Nephron (organoid): ENCODE measurements around the gene LRCH1.

Experiments
- H3K27ac Mint-ChIP-seq, 3 experiments: 2 replicates each; pipeline ENCODE4 v1.8.0; 2020; ENCODE audit warnings: mixed read lengths in 3 of 3, mild to moderate bottlenecking in 2 of 3, moderate library complexity in 1 of 3
- H3K27me3 Mint-ChIP-seq: 2 replicates; pipeline ENCODE4 v1.8.0; 2021; ENCODE audit warnings: low read depth, mild to moderate bottlenecking, moderate library complexity, mixed read lengths
- H3K36me3 Mint-ChIP-seq: 2 replicates; pipeline ENCODE4 v1.8.0; 2020; ENCODE audit warnings: low read depth, mixed read lengths
- H3K4me1 Mint-ChIP-seq: 2 replicates; pipeline ENCODE4 v1.8.0; 2020; ENCODE audit warnings: mixed read lengths
- H3K4me3 Mint-ChIP-seq, 3 experiments: 2 replicates each; pipeline ENCODE4 v1.8.0; 2020; ENCODE audit warnings: mild to moderate bottlenecking in 3 of 3, mixed read lengths in 3 of 3, moderate library complexity in 2 of 3
- H3K9me3 Mint-ChIP-seq: 2 replicates; pipeline ENCODE4 v1.8.0; 2020; ENCODE audit warnings: mixed read lengths
- CTCF ChIP-seq, 3 experiments: fragments of 200-600 bp; sonication (generic); IDR thresholded peaks; one replicate each; pipeline ENCODE4 v1.5.0; 2021; ENCODE audit warnings: antibody characterized with exemption in 3 of 3; ENCODE audit not compliant: unreplicated experiment in 3 of 3

LRCH1 gene

GRCh38 chr13:46735425-46735824, 182.5 kb downstream of the LRCH1 start:
- H3K4me1 Mint-ChIP-seq: peaks cover 12% of the 10 kb centered on the region
- H3K27ac Mint-ChIP-seq: no peak overlapping the region
- H3K4me3 Mint-ChIP-seq: no peak overlapping the region
- peaks cover 30% of the 10 kb centered on the region for H3K36me3 Mint-ChIP-seq
- TF ChIP-seq CTCF (IDR thresholded peaks at IDR 0.05; ENCODE audit: unreplicated experiment in 3 of 3): no peak
- H3K9me3 Mint-ChIP-seq: no peaks in the 10 kb centered on the region
- no peaks in the 10 kb centered on the region for H3K27me3 Mint-ChIP-seq

- Mint-ChIP-seq H3K27ac (peak overlapping the region in 2 of 3 experiments; percentile 14 to 31), H3K27me3 (no peaks in the 10 kb centered on the region), H3K4me3 (no peak overlapping the region), H3K4me1 (peaks cover 12% of the 10 kb centered on the region), H3K9me3 (no peaks in the 10 kb centered on the region), H3K36me3 (peaks cover 34% of the 10 kb centered on the region)
- TF ChIP-seq CTCF (IDR thresholded peaks at IDR 0.05; ENCODE audit: unreplicated experiment in 3 of 3): no peak
Observed at GRCh38 chr13:46736541-46737310, 183.8 kb downstream of the LRCH1 start.

GRCh38 chr13:46738055-46738454, 185.1 kb downstream of the LRCH1 start:
- peak overlapping the region in 2 of 3 experiments; percentile 51 to 77 for H3K27ac Mint-ChIP-seq
- no peaks in the 10 kb centered on the region for H3K9me3 Mint-ChIP-seq
- H3K36me3 Mint-ChIP-seq: peaks cover 28% of the 10 kb centered on the region
- H3K27me3 Mint-ChIP-seq: no peaks in the 10 kb centered on the region
- no peak for TF ChIP-seq CTCF (IDR thresholded peaks at IDR 0.05; ENCODE audit: unreplicated experiment in 3 of 3)
- H3K4me3 Mint-ChIP-seq: no peak overlapping the region
- H3K4me1 Mint-ChIP-seq: peaks cover 12% of the 10 kb centered on the region

GRCh38 chr13:46738766-46739165, 185.8 kb downstream of the LRCH1 start:
- peaks cover 12% of the 10 kb centered on the region for H3K4me1 Mint-ChIP-seq
- H3K27me3 Mint-ChIP-seq: no peaks in the 10 kb centered on the region
- no peak overlapping the region for H3K27ac Mint-ChIP-seq
- H3K4me3 Mint-ChIP-seq: no peak overlapping the region
- H3K36me3 Mint-ChIP-seq: peaks cover 32% of the 10 kb centered on the region
- no peaks in the 10 kb centered on the region for H3K9me3 Mint-ChIP-seq
- TF ChIP-seq CTCF (IDR thresholded peaks at IDR 0.05; ENCODE audit: unreplicated experiment in 3 of 3): no peak

GRCh38 chr13:46739447-46740098, 186.6 kb downstream of the LRCH1 start:
- Mint-ChIP-seq H3K27ac (no peak overlapping the region), H3K27me3 (no peaks in the 10 kb centered on the region), H3K9me3 (no peaks in the 10 kb centered on the region), H3K4me1 (peaks cover 12% of the 10 kb centered on the region), H3K36me3 (peaks cover 37% of the 10 kb centered on the region), H3K4me3 (no peak overlapping the region)
- TF ChIP-seq CTCF (IDR thresholded peaks at IDR 0.05; ENCODE audit: unreplicated experiment in 3 of 3): no peak
